RKO (cell line): ENCODE results near the gene FOXO1.

ENCODE experiments used
- DNase-seq: peaks from one replicate; pipeline ENCODE4 v3.0.0-alpha.2; 2016; ENCODE audit warnings: low spot score

FOXO1 gene

DNA sequence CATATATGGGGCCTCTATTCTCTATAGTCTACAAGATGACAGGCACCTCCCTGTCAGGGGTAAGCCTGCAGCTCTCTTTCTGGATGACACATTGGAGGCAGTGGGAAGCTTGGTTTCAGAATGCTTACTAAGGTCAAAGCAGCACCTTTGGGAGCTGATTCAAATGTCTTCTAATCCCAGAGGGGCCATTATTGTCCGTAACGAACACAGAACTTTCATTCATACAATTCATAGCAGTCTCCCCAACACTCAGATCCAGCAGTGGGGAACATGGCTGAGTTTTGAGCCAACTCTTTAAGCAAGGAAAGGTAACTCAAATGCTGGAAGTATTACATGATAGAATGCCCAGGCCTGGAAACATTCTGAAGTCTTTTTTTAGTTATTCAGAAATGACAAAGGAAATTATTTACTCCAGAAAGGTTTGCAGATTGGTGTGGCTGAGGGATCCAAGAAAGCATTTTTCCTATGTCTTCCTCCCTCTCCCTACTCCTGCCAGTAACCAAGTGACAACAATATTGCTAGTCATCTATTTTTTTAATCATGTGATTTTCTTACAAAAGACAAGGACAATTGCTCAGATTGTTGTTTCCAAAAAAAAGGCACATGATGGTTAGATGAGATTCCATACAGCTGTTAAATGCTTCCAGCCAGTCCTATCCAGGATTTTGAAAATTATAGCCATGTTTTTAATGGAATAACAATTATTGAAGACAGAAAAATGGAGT is 118.7 kb downstream of the FOXO1 start:
- no peak for DNase-seq

DNA sequence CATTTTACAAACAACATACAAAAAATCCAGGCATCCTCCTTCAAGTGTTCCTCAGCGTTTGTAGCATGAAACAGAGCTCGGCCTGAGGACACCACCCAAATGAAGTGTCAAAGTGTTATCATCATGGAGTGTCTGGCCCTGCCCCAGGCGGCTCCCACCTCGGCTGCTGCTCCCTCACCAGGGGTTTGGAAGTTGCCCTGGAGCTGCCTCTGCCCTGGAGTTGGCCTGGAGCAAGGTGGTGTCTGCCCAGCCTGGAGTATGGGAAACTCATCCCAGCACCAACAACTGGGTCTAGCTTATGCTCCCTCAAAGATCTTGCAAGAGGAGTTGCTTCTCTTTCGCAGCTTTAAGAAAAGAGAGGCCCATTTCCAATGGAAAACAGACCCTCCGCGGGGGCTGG is 120.4 kb downstream of the FOXO1 start:
- no peak for DNase-seq

DNA sequence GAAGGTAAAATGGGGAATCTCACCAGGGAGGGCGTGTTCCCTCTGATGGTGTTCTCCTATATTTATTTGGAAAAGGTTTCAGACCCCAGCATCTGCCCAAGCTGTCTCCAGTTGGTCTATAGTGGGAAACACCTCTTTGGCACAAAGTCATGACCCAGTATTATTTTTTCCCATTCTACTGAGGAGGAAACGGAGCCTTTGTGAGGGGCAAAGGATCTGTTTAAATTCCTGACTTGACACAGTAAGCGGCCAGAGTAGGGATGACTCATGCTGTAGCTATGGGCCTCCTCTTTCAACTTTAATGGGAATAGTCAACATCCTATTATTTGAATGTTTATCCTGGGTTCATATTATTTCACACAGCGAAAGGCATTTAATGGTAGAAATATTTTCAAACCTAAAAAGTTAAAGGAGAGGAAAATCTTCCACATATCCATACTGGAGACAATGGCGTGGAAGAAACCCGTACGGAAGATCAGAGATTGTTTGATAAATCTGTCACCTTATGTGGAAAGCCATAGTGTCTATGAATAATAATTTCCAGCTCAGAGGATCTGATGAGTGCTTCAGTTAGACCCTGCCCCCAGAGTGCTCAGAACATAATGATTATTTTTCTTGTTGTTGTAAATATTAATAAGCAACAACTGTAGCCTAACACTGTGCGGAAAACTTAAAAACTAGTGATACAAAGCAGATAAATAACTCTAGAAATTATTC is 126.0 kb downstream of the FOXO1 start:
- peak; percentile 43 for DNase-seq

DNA sequence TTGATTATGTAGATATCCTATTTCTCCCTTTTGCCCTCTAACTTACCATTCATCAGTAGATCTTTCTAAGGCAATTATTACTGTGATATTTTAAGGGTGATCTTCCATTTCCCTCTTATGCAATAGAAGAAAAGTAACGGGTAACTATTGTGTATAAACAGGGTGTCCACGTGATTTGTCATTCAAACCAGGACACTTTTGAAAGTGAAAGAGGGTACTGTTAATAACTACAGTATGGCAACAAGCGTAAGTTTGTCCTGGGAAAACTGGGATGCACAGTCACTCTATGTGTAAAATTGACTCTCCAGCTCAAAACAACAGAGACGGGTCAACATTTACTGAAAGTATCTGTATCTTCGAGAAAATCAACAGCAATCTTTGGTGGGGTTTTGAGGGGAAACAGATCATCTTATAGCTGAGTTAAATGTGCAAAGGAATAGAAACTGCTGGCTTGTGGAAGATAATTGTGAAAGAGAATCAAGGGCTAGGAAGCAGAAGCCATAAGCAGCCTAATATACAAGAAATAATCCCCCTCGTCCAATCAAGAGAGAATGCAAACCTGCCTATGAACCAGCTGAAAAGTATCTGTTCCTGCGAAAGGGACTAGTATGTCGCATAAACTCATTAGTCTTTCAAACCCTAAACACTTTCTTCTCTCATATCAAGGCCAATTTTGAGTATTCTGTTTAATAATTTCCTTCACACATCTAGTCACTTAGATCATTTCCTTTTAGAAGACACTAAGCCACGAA is 126.7 kb downstream of the FOXO1 start:
- DNase-seq: no peak

DNA sequence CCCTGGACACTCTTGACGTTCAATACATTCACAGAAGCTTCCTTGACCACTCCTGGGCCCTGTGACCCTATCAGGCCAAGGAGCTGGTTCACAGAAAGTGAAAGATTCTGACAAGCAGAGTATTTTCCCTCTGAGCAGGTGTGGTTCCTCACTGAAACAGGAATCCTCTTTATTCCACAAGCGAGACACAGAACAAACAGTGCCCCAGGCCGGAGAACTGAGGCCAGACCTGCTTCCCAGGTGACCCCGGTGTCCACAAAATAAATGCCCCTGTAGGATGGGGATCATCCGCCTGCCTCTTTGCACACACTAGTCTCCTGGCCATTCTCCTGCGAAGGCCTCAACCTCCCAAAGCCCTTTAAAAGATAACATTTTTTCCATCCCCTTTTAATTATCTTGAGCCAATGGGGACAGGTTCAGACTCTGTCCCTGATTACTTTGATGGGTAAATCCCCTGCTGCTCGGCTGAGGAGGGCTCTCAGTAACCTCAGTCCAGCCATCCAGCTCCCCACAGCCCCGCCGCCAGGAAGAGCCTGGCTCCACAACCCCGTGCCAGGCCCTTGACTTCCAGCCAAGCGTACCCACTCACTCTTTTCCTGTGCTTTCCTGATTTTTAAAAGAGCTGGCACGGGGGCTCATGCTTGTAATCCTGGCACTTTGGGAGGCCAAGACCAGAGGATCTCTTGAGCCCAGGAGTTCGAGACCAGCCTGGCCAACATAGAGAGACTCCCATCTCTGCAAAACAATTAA is 129.1 kb downstream of the FOXO1 start:
- DNase-seq: no peak

DNA sequence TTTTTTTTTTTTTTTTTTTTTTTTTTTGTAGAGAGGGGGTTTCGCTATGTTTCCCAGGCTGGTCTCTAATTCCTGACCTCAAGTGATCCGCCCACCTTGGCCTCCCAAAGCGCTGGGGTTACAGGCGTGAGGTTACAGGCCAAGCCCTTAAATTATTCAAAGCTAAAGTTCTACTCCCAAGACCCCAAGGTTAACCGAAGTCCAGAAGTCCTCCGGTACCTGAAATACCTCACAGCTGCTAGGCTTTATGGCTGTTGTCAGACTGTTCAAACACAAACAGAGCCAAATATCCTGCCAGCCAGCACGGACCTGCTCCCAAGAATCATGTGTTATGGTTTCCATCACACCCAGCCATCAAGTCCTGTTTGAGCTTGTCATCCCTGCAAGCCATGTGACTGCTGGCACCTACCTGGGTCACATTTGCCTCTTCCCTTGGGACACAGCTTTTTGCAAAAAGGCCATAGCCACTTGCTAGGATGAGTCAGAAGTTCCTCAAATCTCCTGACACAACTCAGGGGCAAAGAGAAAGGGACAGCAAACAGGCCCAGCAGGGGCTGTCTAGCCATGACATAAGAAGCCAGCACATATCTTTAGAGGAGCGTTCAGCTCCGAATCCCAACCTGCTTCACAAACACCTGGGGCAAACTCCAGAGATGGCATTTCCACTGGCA is 129.9 kb downstream of the FOXO1 start:
- no peak for DNase-seq

DNA sequence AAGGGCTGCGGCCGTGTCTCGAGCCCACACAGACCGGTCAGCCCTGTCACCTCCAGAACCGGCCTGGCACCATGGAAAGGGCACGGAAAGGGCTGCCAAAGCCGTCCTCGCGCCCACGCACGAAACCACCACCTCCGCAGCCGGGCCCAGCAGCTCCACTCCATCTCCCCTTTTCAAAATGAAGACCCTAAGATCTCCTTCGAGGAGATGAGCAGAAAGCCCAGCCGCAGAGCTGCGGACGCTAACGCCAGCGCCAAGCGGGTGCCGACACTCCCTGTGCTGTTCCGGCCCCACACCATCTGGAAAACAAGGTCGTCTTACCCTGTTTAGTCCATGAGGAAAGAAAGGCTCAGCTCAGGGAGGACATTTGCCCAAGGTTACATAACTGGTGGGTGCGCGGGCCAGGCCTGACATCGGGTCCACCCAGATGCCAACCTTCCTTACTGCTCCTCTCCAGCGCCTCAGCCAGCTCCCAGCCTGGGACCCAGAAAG is 131.1 kb downstream of the FOXO1 start:
- DNase-seq: no peak

DNA sequence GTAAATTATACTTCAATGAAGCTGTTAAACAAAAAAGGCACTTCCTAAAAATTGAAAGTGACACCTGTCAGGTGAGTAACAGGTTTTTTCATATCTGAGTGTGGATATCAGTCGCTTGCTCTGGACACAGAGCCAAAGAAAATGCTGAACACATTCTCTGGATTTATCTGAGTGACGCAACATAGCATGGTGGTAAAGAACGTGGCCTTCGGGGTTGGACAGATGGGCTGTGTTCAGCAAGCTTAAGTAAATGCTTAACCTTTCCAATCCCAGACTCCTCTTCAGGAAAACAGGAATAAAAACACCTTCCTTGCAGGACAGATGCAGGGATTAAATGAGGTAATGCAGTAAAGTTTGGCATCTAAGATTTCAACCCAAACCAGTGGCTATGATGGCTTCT is 132.0 kb downstream of the FOXO1 start:
- no peak for DNase-seq

DNA sequence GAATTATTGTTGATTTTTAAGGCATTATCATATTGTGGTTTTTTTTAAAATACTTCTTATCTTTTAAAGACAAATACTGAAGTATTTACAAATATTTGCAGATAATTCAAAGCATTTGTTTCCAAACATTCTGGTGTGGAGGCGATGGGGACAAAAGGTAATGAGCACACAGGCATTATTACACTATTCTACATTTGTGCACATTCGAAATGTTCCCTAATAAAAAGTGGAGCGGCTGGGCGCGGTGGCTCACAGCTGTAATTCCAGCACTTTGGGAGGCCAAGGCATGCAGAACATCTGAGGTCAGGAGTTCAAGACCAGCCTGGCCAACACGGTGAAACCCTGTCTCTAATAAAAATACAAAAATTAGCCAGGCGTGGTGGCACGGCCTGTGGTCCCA is 133.4 kb downstream of the FOXO1 start:
- DNase-seq: no peak

DNA sequence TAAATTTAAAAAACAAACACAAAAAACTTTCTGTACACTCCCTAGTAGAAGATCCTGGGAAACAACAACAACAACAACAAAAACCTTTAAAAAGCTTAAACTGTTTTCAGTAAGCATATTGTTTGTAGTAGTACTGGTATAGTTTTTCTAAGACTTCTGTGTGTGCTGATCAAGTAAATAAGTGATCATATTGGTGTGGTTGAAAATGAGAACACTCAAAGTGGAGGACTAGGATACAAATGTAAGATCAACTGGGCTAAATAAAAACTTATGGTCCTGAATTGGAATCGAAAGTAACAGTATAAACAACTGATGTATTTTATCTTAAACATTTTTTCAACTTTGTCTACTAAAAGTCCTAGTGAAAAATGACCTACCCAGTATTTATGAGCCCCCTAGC is 135.5 kb downstream of the FOXO1 start:
- DNase-seq: no peak

DNA sequence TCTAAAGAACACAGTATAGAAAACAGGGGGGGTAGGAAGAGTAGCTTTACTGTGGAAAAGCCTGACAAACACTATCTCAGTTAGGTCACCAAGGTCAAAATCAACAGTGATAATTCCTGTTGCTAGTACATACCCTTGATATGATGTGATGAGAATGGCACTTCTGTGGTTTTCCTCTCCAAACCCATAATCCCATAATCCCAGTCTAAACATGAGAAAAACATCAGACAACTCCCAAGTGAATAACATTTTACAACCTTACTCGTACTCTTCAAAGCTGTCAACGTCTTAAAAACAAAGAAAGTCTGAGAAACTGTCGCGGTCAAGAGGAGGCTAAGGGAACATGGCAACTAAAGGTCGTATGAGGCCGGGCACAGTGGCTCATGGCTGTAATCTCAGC is 137.6 kb downstream of the FOXO1 start:
- DNase-seq: no peak

DNA sequence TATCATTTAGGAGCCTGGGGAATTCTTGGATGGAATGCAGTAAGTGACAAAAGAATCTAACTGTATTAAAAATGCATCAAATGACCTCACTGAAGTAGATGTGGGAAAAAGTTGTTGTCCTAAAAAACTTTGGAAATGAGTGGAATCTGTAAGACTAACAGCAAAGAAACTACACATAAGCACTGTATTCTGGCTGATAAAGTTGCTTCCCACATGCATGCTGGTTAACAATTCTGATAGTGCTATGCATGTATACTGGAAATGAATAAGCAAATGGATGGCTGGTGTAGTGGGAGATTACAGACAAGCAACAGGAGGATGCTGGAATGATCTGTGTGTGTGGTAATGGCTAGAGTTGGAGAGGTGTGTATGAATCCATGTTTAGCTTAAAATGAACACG is 138.5 kb downstream of the FOXO1 start:
- DNase-seq: no peak

DNA sequence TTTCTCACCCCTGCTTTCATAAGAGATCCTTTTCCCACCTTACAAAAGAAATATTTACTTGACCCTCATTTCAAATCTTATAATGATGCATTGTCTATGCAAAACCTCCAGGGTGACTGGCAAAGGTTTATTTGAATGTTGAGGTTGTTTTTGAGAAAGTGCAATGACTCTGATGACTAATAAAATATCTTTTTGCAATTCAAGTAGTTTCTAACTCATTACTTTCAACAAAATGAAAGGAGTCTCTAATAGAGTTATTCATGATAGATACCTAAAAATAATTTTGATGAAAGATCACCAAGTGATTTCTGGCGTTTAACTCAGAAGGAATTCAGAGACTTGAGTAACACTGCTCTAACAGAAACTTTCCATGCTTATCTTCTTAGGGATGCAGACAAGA is 144.2 kb downstream of the FOXO1 start:
- no peak for DNase-seq

DNA sequence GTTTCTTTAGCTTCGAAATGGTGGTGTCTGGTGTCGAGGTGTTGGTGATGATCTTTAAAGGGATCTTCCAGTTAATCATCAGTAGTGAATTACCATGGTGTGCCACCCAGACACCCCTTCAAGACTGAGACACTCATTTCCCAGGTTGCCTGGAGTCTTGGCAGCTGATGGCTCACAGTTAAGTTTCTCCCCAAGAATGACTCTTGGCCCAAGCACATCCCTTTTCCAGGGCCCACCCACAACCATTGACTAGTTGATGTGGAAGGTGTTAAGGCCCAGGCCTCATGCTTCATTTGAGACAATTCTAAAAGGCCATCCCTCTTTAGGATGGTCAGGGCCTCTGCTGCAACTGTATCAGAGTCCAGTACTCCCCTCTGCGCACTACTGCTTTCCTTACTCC is 145.5 kb downstream of the FOXO1 start:
- DNase-seq: no peak

DNA sequence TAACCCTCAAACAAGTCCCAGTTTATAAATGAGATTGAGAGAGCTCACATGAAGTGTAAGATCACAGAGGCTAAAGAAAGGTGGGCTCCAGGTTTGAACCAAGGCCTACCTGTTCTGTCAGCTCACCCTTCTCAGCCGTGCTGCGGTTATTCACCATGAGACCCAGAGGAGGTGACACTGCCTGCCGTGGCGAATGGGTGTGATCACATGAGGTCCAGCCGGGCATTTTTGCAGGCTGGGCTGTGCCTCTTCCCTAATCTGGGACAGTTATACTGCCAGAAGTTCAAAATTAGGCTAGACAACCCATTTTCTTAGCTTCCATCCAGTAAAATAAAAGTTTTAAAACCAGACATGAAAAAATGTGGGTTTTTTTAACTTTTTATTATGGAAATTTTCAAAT is 146.8 kb downstream of the FOXO1 start:
- DNase-seq: no peak

DNA sequence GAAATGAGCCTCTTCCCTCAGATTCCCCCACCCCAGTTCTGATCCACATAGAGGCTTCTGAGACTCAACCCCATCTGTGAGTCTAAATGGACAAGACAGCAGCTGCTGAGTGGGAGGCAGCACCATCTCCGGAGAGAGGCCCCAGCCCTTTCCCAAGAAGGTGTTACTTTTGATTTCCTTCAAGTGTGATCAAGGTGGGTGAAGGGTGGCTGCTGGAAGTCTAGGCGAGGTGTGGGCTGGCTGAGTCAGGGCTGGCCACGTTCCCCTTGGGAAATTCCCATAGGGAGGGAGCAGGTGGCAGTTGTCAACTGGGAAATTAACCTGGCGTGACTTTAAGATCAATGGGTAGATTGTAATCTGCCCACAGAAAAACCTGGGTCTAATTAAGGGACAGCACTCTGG is 148.0 kb downstream of the FOXO1 start:
- no peak for DNase-seq

DNA sequence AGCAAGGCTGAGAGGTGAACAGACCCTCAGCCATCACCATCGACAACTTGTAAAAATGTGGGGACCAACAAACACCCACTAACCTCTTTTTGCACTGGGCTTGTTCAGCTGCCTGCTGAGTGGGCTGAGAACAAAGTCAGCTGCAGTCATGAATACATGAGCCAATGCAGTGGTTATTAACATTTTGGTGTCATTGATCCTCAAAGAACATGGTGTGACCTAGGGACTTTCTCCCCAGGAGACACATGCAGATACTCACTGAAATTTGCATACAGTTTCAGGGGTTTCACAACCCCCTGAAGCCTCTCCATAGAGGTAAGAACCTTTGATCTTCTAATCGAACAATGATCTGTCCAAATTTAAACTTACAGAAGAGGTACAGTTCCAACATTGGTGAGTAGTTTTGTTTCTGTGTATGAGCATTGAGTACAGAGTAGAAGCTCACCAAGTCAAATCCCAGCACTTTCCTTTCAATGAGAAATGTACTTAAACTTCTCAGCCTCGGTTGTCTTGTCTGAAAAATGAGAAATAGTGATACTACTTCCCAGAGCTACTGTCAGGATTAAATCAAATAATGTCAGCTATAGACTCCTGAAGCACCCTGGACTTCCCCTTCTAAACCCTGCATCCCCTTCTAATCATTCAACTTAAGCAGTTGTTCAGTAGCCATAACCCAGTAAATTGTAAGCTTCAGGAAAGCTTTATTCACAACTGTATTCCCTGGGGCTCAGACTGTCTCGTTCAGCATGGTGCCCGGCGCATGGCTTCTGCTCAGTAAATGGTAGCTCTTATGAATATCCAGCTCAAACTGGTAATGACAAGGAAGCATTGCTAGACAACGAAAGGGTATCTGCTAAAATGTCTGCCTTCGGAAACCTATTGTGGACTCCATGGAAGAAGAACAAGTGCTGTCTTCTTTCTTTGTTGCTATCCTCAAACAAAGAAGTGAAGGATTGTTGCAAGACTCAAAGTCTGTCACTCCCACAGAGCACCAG is 148.7 kb downstream of the FOXO1 start:
- no peak for DNase-seq

DNA sequence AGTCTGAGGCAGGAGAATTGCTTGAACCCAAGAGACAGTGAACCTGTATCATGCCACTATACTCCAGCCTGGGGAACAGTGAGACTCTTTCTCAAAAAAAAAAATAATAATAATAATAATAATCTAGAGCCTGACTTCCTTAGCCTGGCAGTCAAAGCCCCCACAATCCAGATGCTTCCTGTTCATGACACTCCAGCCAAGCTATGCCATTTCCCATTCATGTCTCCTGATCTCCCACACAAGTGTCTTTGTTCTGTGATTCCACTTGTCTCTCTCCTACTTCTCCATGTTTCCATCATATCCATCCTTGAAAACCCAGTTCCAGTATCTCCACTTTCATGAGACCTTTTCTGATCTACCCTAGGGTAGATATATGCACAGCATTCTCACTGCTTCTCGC is 150.7 kb downstream of the FOXO1 start:
- no peak for DNase-seq

DNA sequence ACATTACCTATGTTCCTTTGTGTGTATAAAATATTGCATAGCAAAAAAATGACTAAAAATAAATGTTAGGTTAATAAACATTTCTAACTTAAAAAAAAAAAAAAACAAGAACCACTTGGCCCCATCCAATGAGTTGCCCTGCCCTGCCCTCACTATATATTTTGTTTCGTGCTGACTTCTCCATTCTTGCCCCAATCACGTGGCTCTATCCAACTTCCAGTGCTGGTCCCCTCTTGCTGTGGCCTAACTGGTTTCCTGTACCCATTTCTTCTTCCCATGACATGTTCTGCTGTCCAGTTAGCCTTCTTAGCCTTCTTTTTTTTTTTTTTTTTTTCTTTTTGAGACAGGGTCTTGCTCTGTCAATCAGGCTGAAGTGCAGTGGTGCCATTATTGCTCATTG is 151.6 kb downstream of the FOXO1 start:
- DNase-seq: no peak

DNA sequence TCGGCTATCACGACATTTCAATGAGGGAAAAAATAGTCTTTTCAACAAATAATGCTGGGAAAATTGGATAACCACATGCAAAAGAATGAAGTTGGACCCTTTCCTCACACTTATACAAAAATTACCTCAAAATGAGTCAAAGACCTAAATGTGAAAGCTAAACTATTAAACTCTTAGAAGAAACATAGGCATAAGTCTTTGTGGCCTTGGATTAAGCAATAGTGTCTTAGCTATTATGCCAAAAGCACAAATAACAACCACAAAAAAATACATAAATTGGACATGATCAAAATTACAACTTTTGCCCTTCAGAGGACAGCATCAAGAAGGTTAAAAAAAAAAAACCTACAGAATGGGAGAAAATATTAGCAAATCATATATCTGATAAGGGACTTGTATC is 156.6 kb downstream of the FOXO1 start:
- no peak for DNase-seq
